NCI-H82 treated with DMSO at 0.1 percent for 48 hours (cell line): Measurements from ENCODE around the gene PCCA.

Experiments used
- DNase-seq: peaks from one replicate; lab custom pipeline; 2025; ENCODE audit not compliant: unreplicated experiment; lab: John Stamatoyannopoulos, UW

PCCA gene

DNA sequence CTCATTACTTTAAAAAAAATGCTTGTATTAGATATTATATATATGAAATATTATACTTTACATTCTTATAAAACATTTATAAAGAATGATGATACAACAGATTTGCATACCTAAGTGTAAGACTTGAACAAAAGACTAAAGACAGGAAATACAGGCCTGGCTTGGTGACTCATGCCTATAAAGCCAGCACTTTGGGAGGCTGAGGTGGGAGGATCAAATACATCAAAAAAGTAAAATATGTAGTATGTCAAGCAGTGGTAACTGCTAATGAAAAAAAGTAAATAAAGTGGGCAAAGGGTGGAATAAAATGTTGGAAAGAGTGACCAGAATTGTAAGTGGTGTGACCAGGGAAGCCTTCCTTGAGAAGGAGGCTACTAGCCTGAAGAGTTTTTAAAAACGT, 366.0 kb downstream of the PCCA start:
- no peak for DNase-seq

DNA sequence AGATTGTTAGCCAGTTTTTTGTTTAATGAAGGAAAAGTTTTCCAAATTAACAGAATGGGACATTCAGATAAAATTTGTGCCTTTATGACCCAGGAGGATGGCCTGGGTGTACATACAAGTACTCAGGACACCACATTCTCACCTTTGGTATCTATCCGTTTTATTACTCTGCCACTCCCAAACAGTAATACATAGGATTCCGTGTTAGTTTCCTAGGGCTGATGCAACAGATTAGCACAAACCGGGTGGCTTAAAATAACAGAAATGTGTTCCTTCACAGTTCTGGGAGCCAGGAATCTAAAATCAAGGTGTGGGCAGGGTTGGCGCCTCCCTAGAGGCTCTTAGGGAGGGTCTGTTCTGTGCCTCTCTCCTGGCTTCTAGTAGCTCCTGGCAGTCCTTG, 369.8 kb downstream of the PCCA start:
- DNase-seq = no peak

DNA sequence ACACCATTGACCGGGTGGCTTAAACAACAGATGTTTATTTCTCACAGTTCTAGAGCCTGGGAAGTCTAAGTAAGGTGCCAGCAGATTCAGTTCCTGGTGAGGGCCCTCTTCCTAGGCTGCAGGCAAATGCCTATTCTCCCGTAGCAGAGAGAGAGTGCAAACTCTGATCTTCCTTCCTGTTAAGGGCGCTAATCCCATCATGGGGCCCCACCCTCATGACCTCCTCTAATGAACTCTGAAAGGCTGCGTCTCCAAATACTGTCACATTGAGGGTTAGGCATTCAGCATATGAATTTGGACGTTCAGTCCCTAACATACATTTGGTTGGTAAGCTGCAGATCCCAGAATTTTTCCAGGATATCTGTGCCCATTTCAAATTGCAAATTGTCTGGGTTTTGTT, 370.9 kb downstream of the PCCA start:
- DNase-seq = no peak

DNA sequence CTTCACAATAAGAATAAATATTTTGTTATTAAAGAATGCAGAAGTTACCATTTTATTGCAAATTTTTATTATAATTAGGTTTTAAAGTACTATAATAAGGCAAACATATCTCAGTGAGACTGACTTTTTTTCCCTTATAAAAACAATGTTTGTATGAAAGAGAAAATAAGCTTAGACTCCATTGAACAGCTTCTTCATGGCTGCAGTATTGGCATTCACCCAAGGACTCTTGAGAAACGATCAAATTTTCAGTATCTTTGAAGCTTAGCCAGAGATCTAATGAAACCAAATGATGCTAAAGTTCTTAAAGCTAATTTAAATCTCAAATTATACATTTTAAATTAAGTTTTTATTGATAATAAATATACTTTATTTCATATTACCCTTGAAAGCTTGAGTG, 371.4 kb downstream of the PCCA start:
- no peak for DNase-seq

DNA sequence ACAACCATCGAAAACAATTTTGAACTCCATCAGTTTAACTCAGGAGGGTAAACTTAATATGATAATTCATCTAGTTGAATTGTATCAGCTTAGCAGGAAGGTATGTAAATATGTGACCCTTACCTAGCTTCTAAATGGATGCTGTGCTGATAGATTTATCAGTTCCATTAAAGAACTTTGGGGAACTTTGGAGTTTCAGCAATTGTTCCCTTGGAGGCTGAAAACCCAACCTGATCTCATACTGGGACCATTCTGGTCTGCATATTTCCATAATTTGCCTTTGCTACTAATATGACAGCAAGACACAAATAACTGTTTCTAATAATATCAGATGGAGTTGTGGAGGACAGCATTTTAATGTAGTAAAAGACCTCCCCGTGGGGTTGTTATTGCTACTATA, 371.9 kb downstream of the PCCA start:
- DNase-seq = no peak

DNA sequence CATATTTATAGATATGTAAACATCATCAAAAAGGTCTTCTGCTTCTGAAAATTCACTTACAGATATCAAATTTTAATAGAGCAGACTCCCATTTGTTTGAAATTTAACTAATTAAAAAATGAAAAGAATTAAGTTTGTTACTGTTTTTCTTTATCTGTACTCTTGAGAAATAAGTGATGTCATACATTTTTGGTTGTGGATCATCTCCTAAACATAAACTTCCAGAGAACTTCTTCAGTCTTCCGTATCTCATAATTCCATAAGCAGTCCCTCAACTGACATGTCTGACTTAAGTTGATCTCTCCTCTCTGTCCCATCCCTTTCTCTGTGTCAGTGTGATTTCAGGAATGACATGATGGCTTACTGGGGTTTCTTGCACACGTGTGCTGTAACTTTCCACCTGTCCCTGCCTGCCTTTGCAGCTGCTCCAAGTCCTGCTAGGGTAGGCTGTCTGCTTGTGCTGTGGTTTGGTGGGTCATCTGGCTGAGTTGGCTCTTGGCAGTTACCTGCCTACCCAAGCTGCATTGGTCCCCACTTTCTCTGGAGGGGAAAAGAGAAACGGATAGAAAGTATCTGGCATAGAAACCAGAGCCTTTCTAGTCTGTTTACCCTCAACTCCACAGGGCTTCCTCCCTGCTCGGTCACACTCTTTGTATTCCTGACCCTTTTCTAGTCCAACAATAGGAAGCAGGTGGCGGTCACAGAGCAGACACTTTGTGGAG, 372.6 kb downstream of the PCCA start:
- DNase-seq = no peak

DNA sequence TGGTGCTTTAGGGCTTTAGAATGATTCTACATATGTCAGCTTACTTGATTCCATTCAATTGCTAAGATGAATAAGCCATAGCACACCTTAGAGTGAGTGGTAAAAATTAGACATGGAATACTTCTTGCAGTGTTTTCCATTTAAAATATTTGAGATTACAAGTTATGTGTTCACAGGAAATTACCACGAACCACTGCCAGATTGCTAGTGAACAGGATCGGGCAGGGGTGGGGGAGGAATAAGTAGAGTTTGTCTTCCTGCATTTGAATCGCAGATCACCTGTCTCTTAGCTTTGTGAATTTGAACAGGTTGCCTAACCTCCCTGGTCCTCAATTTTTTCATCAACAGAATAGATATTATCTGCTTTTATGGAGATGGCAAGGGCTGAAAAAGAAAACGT, 375.1 kb downstream of the PCCA start:
- DNase-seq = no peak

DNA sequence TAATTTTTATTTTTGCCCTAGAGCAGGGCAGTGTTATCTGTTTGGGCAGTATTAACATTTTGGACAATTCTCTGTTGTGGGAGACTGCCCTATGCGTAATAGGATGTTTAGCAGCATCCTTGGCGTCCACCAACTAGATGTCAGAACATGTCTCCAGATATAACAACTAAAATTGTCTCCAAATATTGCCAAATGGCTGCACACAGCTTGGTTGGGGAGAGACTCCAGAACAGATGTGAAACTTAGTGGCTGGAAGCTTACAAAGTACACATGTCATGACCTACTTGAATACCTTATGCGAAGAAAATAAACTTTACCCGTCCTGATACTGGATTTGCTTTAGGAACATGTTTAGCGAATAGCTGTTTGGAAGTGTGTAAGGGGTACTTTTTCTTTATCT, 376.7 kb downstream of the PCCA start:
- no peak for DNase-seq

DNA sequence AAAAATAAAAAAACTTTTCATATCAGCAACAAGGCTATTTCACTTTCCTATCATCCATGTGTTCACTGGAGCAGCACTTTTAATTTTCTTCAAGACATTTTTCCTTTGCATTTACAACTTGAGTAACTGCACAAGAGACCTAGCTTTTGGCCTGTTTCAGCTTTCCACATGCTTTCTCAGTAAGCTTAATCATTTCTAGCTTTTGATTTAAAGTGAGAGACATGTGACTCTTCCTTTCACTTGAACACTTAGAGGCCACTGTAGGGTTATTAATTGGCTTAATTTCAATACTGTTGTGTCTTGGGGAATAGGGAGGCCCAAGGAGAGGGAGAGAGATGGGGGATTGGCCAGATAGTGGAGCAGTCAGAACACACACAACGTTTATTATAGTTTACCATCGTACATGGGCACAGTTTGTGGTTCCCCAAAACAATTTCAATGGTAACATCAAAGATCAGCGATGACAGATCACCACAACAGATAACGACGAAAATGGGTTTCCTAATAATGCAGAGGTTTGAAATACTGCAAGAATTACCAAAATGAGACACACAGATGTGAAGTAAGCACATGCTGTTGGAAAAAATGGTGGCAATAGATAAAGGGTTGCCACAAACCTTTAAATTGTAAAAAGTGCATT, 382.1 kb downstream of the PCCA start:
- no peak for DNase-seq

DNA sequence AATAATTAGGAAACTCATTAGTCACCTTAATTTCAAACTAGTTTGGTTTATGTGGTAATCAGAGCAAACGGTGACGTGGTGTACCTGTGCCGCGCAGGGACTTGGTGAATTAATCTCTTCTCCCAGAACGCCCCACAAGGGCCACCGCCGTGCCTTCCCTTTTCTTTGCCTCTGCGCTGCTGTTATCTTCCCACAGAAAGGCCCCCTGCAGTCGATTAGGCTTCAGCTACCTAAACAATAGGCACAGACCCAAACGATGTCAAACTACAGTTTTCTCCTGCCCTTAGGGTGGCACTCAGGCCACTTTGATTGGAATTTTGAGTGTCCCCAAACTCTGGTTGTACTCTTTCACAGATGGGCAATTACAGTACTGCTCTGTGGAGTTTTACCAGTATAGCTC, 384.2 kb downstream of the PCCA start:
- DNase-seq = no peak

DNA sequence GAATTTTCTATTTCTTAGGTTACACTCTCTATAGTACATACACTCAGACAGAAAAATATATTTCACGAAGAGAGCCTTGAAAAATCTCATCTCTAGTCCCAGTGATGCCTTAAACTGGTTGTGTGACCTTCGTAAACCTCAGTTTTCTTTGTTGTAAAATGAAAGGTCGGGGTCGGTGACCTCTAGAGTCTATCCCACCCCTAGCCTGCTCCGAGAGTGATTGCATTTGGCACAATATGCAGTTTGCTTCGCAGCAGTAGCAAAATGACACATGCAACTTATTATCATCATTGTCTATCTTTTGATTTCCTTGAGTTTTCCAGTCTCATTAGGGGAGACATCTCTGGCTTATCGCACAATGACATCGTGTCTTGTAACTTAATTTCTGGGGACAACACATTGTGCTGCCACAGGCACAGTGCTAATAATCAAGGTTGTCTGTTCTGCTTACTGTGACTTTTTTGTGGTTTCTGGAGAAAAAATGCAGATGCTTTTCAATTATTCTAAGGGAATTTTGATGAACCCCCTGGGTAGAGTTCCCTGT, 384.7 kb downstream of the PCCA start:
- DNase-seq = no peak

DNA sequence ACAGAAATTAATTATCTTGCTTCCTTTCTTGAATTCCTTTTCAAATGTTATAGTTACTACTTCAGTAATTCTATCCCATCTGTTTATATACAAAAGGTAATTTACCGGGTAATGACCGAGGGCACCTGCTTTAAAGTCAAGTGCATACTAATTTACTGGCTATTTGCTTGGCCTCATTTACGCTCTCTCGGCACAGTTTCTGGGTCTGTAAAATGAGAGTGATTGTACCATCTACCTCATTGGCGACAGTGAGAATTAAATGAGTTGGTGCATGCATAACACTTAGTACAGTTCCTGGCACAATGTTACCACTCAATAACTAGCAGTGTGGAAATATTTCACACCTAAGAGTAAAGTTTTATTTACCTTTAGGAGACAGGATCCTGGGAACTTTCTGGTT, 388.1 kb downstream of the PCCA start:
- no peak for DNase-seq

DNA sequence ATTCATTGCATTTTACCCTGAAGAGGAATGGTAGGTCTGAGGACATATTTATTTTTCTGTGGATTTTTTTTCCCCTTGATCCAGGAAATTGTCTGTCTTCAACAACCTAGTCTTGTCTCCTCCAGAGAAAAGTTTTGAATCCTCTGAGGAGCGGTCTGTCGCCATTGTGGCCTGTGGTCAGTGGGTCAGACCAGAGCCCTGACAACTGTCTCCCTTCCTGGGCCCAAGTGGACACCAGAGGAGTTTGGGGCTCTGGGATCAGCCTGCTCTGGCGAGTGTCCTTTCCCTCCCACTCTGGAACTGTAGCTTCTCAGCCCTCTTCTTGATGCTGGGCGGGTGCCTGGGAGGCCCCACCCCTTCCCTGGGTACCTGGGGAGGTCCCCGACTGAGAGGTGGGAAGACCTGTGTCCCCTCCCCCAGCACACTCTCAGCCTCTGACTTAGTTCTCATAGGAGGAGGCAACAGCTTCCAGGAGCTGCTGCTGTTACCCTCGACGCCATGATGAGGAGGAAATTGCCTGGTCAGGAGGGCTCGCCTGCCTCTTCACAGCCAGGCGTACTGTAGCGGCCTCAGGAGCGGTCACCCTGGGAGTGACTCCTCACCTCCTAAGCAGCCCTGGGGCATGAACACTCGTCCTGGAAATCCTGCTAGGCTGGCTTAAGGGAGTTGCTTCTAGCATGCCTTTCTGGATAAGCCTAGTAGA, 389.4 kb downstream of the PCCA start:
- DNase-seq = no peak

DNA sequence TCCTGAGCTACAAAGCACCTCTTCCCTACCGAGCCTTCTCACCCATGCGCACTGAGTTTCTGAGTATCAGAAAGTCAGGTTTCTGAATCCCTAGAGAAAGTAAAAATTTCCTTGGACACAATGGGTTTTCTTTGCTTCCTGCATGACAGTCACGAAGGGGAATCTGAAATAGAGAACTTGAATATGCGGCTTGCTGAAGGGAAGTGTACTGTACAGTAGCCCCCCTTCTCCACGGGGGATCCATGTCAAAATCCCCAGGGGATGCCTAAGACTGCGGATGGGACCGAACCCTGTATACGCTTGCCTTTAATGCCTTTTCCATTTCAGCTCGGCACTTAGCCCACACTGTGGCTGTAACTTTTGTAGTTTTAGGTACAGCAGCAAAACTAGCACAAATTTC, 391.8 kb downstream of the PCCA start:
- DNase-seq = no peak

DNA sequence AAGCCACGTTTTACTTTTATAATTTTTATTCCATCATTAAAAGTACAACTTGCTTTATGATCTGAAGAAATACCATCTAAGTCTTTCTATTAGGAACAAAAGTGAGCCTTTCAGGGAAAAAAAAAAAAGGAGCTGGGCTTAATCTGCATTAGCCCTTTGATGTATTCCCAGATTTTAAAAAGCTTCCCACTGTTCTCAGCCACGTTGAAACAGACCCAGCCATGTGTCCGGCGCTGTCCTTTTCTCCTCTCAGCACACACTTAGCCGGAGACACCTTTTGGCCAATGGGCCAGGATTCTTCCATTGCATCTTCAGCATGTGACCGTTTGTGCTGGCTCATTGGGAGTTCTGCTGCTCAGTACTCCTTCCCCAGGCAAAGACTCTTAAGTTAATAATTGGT, 394.2 kb downstream of the PCCA start:
- no peak for DNase-seq

DNA sequence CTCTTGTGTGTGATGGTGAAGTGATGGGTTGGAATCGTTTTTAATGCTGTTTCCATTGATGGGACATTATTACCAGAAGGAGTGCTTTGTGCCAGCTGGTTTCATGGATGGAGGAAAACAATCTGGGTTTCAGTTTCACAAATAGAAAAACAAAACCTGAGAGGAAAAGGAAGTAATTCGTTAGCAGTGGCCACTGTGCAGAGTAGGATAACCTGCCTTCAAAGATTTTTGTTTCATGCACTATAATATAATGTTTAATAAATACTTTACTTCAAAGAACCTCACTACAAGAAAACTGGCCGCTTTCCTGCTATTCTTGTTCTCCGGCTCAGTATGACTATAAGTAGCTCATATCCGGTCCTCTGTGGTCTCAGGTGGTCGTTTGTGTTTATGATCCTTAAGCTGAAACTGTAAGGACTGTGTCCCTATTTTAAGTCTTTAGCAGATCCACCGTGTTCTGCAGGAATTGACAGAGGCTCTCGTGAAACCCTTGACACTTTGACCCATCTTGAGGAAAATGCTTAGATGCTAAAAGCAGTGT, 395.0 kb downstream of the PCCA start:
- DNase-seq = no peak

DNA sequence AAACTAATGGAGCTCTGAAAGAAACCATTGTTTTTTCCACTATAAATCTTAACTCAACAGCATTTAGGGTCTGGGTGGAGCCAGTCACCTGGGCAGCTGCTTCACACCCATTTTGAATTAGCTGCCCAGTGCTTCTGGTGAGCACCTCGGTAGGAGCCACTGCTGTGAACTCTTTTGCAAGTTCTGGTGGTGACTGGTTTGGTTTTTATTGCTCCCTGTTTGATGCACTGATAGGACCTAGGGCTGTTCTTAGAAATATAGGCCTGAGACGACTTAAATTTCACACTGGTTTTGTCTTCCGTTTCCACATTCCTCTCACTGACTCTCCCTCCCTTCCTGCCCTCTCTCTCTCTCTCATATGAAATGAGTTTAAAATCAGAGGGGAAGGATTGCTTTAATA, 395.8 kb downstream of the PCCA start:
- no peak for DNase-seq

DNA sequence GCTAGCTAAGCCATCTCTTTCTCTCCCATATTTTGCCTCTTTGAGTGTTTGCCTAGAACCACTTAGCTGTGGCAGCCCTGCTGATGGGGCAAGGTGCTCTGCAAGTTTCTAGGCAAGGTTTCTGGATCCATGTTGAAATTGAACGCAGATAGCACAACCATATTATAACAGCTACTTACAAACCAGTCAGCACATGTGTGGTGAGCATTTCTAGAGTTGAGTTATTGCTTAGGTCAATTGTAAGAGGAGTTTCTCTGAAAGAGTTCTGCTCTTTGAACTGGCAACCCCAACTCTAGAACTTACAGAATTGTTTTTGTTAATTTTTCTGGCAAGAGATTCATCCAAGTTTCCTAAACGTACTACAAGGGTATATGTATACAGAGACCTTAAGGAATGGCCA, 396.4 kb downstream of the PCCA start:
- DNase-seq = no peak

DNA sequence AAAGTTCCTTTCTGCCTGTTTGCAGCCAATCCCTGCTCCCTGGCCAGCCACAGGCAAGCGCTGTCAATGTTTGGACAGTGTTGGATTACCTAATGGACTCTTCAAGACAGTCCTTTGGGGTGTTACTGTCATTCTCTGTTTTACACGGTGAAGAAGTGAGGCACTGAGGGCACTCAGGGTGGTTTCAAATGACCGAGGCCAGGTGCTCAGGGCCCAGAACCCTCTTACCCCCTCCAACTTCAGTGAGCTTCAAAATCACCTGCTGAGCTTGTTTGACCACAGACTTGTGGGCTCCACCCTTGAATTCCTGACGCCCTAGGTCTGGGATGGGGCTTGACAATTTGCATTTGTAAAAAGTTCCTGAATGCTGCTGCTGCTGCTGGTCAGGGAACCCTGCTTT, 401.8 kb downstream of the PCCA start:
- no peak for DNase-seq

DNA sequence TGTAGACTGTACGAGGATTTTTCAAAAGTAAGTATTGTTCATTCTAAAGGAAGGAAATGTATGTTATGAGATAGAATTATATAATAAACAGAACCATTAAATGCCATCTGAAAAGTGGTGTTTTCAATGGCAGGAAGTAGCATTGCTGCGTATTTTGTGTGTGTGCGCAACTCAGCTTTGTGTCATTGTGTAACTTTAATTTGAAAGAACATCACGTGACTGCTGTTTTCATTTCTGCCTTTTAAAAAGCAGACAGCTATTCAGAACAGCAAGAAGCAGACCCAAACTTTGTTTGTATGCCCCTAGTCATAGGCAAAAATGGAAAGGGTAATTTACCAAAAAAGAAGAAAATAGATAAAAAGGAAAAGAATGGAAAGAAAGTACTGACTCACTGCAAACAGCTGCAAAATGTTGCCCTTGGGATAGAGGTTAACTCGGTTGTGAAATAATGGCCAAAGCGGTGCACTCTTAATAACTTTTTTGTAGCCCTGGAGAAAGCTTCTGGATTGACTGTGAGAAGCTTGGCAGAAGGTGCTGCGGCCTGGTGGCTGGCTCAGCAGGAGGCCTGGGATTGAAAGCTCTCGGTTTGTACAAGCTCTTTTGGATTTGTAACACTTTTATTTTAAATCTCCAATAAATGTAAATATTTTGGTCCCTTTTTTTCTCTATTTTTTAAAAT, 402.4 kb downstream of the PCCA start:
- no peak for DNase-seq

DNA sequence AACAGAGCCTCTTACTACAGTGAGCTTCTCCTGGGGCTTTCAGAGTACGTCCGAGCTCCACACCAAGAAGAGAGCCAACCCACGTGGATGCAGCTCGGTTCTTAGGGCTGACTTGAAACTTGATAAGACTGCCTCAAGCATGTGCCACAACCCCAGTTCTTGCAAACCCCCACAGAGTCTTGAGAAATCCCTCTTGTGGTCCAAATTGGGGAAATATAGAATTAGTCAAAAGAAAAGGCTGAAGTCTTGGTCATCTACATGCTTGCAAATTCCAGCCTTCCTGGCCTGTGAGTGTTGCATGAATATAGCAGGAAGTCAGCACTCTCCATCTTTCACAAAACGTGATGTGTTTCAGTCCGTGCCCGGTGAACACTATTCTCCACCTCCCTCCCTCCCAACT, 404.5 kb downstream of the PCCA start:
- no peak for DNase-seq
